Activated CD4-positive, alpha-beta T cell treated with anti-CD3 and anti-CD28 coated beads for 4 hours (primary cell): Measurements from ENCODE around the gene CCNQ.

ENCODE experiments used
- DNase-seq, 2 donors: peaks; one replicate each; pipeline ENCODE4 v3.0.0-alpha.2; 2020

The CCNQ gene

GRCh38 chrX:153636716-153637115, 37.8 kb upstream of the CCNQ start:
- DNase-seq, result no peak

- no peak for DNase-seq
Observed at GRCh38 chrX:153635788-153636668, 37.1 kb upstream of the CCNQ start.

DNA sequence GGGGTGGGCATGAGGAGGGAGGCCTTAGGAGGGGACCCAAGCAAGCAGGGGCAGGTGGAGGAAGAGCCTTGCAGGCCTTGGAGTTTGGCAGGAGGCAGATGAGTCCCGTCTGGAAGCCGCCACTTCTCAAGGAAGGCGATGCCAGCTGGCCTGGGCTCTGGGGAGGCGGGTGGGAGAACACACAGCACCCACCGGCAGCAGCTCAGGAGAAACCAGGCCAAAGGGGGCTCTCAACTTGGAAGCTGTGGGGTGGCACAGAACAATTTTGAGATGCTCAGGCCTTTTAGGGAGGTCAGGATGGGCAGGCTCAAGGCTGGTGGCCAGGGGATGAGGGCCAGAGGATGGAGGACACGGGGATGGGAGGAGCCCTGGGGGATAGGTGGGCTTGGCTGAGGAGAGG, 36.4 kb upstream of the CCNQ start:
- DNase-seq, result no peak

- no peak for DNase-seq
Observed at GRCh38 chrX:153634832-153635231, 35.9 kb upstream of the CCNQ start.

- DNase-seq, result no peak
Observed at GRCh38 chrX:153634236-153634635, 35.3 kb upstream of the CCNQ start.

GRCh38 chrX:153633607-153634180, 34.8 kb upstream of the CCNQ start:
- DNase-seq, result no peak

- DNase-seq, result no peak
Observed at GRCh38 chrX:153633048-153633447, 34.1 kb upstream of the CCNQ start.

- no peak for DNase-seq
Observed at GRCh38 chrX:153632595-153632946, 33.6 kb upstream of the CCNQ start.

DNA sequence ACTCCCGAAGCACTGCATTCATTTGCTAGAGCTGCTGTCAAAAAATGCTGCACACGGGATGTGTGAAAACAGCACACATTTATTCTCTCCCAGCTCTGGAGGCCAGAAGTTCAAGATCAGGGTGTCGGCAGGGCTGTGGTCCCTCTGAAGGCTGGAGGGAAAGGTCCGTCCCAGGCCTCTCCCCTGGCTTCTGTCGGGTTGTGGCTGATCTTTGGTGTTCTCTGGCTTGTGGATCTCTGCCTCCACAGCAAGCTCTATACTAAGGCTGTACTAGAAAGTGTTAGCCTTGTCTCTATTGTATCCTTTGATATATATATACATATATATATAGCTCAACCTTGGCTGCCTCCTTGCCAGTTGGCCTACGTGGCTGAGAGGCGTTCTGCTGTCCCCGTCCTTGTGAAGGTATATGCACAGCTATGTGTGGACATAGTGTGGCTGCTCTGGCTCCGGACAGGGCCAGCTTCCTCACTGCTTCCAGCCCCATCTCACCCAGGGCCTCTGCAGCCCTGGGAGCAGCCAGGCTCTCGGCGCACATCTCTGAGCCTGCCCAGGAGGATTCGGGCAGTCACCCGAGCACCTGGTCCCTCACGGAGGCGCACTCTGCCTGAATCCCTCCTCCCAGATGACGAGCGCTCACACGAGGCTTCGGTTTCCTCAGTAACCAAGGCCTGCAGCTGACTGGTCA, 33.1 kb upstream of the CCNQ start:
- DNase-seq, result no peak

- no peak for DNase-seq
Observed at GRCh38 chrX:153631346-153631745, 32.4 kb upstream of the CCNQ start.

DNA sequence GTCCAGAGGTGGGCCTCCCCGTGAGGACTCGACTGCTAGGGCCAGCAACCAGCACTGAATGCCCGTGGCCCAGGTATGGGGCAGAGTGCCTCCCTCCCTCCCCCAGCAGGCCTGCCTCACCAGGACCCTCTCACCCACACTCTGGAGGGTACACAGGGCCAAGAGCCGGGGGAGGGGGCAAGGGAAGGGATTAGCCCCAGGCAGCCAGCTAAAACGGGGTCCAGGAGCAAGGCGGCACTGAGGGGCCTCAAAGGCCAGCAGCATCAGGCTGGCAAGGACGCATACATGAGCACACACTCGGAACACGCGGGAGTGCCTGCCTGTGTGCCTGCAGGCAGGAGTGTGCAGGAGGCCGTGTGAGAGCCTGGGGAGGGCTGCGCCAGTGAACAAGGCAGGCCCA, 29.7 kb upstream of the CCNQ start:
- DNase-seq, result no peak

DNA sequence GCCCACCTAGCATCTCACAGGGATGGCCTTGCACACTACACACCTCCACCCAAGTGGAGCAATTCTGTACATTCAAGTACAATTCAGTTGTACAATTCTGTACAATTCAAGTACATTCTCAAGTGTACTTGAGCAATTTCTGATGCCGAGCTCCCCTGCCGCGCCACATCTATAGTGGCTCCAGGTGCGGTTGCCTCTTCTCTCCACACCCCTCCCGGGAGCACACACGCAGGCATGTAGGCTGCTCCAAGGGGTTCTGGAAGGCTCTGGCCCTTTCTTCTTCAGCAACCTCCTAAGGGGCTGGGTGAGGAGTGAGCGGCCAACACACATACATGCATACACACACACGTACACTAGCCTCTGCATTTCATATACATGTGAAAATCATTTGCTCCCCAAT, 29.2 kb upstream of the CCNQ start:
- no peak for DNase-seq

GRCh38 chrX:153627675-153628111, 28.8 kb upstream of the CCNQ start:
- no peak for DNase-seq

GRCh38 chrX:153626863-153627674, 28.1 kb upstream of the CCNQ start:
- no peak for DNase-seq

- no peak for DNase-seq
Observed at GRCh38 chrX:153626025-153626633, 27.2 kb upstream of the CCNQ start.

GRCh38 chrX:153625271-153626024, 26.5 kb upstream of the CCNQ start:
- DNase-seq, result no peak

DNA sequence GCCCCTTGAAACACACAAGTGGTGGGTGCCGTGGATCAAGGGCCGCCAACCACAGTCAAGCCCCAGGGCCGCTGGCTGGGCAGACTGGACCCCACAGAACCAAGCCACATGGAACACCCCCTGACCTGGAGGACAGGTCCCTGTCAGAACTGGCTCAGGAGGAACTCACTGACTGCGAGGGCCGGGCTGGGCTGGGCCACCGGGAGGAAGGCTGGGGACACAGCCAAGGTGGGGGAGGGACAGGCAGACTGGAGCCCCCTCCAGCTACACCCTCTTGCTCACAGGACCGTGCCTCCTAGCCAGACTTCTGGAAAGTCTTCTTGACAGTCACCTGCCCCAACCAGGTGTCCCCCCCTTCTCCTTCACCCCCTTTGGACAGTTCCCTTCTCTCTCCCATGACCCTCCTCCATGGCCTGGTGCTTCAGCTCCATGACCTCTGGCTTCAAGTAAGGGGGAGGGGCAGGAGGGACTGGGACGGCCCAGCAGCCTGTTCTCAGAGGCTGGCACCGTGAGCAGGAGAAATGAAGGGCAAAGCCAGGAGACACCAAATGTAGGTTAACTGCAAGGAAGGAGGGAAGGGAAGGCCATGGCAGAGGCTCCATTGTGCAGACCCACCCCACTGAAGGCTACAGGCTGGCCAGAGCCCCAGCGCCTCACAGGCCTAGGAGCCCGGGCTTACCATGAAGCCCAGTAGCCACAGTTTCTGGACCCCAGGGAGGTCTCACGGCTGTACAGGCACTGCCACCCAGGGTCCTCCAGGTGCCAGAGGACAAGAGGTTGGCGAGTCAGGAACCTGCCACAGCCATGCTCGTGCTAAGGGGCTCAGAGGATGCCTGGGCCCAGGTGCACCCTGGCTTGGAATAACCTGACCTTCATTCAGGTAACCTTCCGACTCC, 25.5 kb upstream of the CCNQ start:
- no peak for DNase-seq

DNA sequence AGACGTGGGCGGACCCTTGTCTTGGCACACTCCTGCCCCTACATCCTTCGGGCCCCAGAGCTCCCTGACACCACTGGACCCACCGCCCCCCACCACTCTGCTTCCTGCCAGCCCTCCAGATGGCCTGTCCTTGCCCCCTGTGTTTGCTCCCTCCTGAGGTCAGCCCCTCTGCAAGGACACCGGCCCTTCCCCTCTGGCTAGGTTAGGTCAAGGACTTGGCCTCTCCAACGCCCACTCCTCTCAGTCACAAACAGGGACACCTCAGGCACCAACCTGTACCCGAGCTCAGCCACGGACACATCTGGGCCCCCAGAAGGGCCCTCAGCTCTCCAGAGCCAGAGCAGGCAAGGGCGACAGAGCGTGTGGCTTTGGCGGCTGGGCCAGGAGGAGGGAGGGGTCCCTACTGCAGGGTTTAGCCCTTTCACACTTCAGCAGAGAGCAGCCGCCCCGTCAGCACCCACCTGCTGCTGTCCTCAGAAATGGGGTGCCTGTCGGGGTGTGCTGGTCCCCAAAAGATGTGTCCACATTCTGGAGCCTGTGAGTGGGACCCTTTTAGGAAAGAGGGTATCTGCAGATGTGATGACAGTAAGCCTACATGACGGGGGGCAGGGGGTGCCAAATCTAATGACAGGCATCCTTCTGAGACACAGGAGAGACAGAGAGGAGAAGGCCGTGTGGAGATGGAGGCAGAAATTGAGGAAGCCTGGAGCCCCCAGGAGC, 24.5 kb upstream of the CCNQ start:
- DNase-seq, result no peak

GRCh38 chrX:153622661-153623309, 23.8 kb upstream of the CCNQ start:
- DNase-seq, result no peak
